IPS-15b (cell line): ENCODE data around the gene PASK.
A peak's percentile ranks its signal among the peaks of the same experiment; 100 is the strongest.
"Not testable (repeated sequence)": the region's sequence is repeated elsewhere in the genome, so short reads cannot be mapped to it uniquely, and the experiment has no call there.

ENCODE experiments used
- H3K27me3 ChIP-seq: one replicate; pipeline ENCODE4 v1.6.1; 2013; ENCODE audit warnings: low read length; ENCODE audit not compliant: control insufficient read depth, insufficient read depth
- H3K36me3 ChIP-seq: one replicate; pipeline ENCODE4 v1.6.1; 2013; ENCODE audit warnings: low read length; ENCODE audit not compliant: control insufficient read depth, insufficient read depth
- H3K4me1 ChIP-seq: one replicate; pipeline ENCODE4 v1.6.1; 2013; ENCODE audit warnings: mild to moderate bottlenecking, low read length; ENCODE audit not compliant: control insufficient read depth, insufficient read depth
- H3K4me3 ChIP-seq: one replicate; pipeline ENCODE4 v1.5.1; 2013; ENCODE audit warnings: low read depth, low read length
- H3K9ac ChIP-seq: one replicate; pipeline ENCODE4 v1.6.1; 2013; ENCODE audit warnings: low read depth, mild to moderate bottlenecking, low read length
- H3K9me3 ChIP-seq: one replicate; pipeline ENCODE4 v1.6.1; 2013; ENCODE audit warnings: mild to moderate bottlenecking, low read length; ENCODE audit not compliant: control insufficient read depth, insufficient read depth

Gene PASK

DNA sequence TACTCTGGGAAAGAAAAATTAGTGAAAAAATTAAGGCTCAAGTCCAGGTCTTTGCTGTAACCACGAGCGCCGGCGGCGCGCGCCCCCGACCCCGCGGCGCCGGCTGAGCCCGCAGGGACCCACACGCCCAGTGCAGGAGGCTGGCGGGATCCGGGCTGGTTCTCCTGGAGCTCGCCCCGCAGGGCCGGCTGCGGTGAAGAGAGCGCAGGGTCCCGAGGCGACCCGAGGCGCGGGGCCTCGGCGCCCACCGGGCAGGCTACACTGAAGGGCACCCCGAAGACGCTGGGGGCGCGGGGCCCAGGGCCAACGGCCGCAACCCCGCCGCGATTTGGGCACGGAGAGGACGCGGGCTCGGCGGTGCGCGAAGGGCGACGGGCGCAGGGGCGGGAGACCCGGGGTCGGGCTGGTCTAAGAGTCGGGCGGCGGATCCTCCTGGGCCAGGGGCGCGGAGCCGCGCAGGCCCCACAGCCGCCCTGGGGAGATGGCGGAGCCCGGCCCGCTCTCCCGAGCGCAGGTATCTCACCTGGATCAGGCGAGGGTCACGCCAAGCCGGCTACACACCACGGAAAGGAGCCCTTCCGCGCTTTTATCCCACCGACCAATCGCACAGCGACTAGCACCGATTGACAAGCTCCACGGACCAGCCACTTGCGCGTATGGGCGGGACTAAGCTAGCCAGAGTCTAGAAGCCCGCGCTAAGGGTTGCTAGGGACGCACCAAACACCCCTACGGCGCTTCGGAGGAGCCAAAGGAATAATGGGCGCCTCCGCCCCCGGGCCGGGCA lies at the start of gene PASK:
Gene PASK (minus strand): TSS at position 582 of the 784 bp plus-strand sequence. CDS start 6,440 bp downstream, outside the sequence.
- Histone ChIP-seq H3K4me1 (no peaks in the 10 kb centered on the region), H3K9me3 (no peaks in the 10 kb centered on the region), H3K4me3 (peak within 1 kb of the TSS; percentile 83), H3K36me3 (no peaks in the 10 kb centered on the region), H3K9ac (peak within 1 kb of the TSS; percentile 79), H3K27me3 (peaks cover 4% of the 10 kb centered on the region)

DNA sequence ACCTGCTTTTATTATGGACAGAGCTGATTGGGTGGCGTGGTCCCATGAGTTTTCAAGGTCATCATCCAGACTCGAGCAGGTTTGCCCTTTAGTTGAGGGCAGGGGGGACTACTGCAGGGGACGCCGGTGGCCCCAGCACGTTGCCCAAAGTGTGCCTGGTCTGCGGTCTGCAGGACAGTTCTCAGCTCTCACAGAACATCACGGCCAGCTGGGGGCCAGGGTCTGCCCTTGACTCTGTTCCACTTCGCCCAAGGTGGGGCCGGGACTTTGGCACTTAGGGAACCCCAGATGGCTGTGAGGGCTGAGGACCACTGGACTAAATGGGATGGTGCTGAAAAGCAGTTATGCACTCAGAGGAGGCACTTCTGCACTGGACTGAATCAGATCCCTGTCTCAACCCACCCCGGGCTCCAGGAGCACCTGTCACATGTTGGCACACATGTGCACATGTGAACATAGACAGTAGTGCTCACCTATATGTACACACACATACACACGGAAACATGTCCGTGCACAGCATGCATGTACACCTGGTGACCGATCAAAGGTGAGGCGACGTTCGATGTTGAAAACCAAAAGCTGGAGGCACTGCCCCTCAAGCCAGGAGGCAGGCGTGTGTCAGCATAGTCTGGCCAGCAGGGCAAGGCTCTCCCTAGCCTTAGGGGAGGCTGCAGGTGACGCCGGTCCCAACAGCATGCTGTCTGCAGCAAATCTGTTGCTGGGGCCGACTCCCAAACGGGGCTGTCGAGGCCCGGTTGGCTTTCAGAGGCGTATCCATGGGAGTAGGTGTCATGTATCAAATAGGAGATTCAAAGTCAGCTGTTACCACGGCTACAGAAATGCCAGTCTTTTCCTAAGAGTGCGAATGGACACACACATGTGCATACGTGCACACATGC lies 49.4 kb upstream of the PASK start:
- Histone ChIP-seq H3K9ac (no peak overlapping the region), H3K36me3 (no peaks in the 10 kb centered on the region), H3K4me3 (no peak overlapping the region), H3K27me3 (no peaks in the 10 kb centered on the region), H3K9me3 (no peaks in the 10 kb centered on the region), H3K4me1 (no peaks in the 10 kb centered on the region)

GRCh38 chr2:241197947-241198346 lies 48.7 kb upstream of the PASK start:
- Histone ChIP-seq H3K4me3 (no peak overlapping the region), H3K36me3 (no peaks in the 10 kb centered on the region), H3K9ac (no peak overlapping the region)

DNA sequence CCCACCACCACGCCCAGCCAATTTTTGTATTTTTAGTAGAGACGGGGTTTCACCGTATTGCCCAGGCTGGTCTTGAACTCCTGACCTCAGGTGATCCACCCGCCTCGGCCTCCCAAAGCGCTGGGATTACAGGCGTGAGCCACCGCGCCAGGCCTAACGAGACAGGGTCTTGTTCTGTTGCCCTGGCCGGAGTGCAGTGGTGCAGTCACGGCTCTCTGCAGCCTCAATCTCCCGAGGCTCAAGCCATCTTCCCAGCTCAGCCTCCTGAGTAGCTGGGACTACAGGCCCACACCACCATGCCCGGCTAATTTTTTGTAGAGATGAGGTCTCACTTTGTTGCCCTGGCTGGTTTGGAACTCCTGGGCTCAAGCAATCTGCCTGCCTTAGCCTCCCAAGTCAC lies 48.0 kb upstream of the PASK start:
- not testable (repeated sequence) for H3K9me3 ChIP-seq, H3K36me3 ChIP-seq, H3K27me3 ChIP-seq, H3K9ac ChIP-seq, H3K4me3 ChIP-seq, H3K4me1 ChIP-seq

More at GRCh38 chr2:241197947-241198346, 48.7 kb upstream of the PASK start:
- H3K9me3 ChIP-seq, result no peaks in the 10 kb centered on the region
- no peaks in the 10 kb centered on the region for H3K27me3 ChIP-seq
- H3K4me1 ChIP-seq, result no peaks in the 10 kb centered on the region

- no peaks in the 10 kb centered on the region for H3K4me1 ChIP-seq
- H3K36me3 ChIP-seq, result no peaks in the 10 kb centered on the region
- H3K27me3 ChIP-seq, result no peaks in the 10 kb centered on the region
- H3K4me3 ChIP-seq, result no peak overlapping the region
- no peaks in the 10 kb centered on the region for H3K9me3 ChIP-seq
- no peak overlapping the region for H3K9ac ChIP-seq
Observed at GRCh38 chr2:241195506-241196130, 46.3 kb upstream of the PASK start.

GRCh38 chr2:241194811-241195210 lies 45.5 kb upstream of the PASK start:
- no peaks in the 10 kb centered on the region for H3K27me3 ChIP-seq
- no peak overlapping the region for H3K4me3 ChIP-seq
- H3K4me1 ChIP-seq, result no peaks in the 10 kb centered on the region
- H3K9ac ChIP-seq, result no peak overlapping the region
- no peaks in the 10 kb centered on the region for H3K9me3 ChIP-seq
- H3K36me3 ChIP-seq, result no peaks in the 10 kb centered on the region

- no peak overlapping the region for H3K9ac ChIP-seq
- H3K9me3 ChIP-seq, result no peaks in the 10 kb centered on the region
- no peak overlapping the region for H3K4me3 ChIP-seq
- no peaks in the 10 kb centered on the region for H3K36me3 ChIP-seq
- no peaks in the 10 kb centered on the region for H3K4me1 ChIP-seq
- H3K27me3 ChIP-seq, result no peaks in the 10 kb centered on the region
Observed at GRCh38 chr2:241193271-241193670, 44.0 kb upstream of the PASK start.

DNA sequence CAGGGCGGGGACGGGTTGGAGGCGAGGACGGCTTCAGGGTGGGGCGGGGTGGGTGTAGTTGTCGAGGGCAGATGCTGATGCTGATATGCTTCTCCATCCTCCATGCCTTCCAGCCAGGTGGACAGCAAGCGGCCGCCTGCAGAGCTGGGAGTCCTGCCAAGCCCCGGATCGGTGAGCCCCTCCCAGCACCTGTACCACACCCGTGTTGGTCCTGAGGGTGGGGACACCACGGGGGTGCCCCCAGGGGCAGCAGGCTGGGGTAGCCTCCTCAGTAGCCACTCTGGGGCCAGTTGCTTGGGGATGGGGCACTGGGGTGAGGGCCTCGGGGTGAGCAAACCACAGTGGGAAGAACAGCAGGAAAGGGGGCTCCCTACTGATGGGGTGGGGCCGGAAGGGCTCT lies 41.8 kb upstream of the PASK start:
- H3K4me1 ChIP-seq, result peaks cover 4% of the 10 kb centered on the region
- no peaks in the 10 kb centered on the region for H3K9me3 ChIP-seq
- no peaks in the 10 kb centered on the region for H3K27me3 ChIP-seq
- H3K36me3 ChIP-seq, result no peaks in the 10 kb centered on the region
- no peak overlapping the region for H3K4me3 ChIP-seq
- no peak overlapping the region for H3K9ac ChIP-seq

- Histone ChIP-seq H3K4me3 (no peak overlapping the region), H3K4me1 (peaks cover 4% of the 10 kb centered on the region), H3K9ac (no peak overlapping the region), H3K36me3 (no peaks in the 10 kb centered on the region), H3K9me3 (no peaks in the 10 kb centered on the region), H3K27me3 (no peaks in the 10 kb centered on the region)
Observed at GRCh38 chr2:241190291-241190981, 41.2 kb upstream of the PASK start.

GRCh38 chr2:241189856-241190201 lies 40.6 kb upstream of the PASK start:
- H3K9me3 ChIP-seq, result no peaks in the 10 kb centered on the region
- no peaks in the 10 kb centered on the region for H3K36me3 ChIP-seq
- no peak overlapping the region for H3K4me3 ChIP-seq
- peaks cover 4% of the 10 kb centered on the region for H3K4me1 ChIP-seq
- H3K27me3 ChIP-seq, result no peaks in the 10 kb centered on the region
- H3K9ac ChIP-seq, result no peak overlapping the region

DNA sequence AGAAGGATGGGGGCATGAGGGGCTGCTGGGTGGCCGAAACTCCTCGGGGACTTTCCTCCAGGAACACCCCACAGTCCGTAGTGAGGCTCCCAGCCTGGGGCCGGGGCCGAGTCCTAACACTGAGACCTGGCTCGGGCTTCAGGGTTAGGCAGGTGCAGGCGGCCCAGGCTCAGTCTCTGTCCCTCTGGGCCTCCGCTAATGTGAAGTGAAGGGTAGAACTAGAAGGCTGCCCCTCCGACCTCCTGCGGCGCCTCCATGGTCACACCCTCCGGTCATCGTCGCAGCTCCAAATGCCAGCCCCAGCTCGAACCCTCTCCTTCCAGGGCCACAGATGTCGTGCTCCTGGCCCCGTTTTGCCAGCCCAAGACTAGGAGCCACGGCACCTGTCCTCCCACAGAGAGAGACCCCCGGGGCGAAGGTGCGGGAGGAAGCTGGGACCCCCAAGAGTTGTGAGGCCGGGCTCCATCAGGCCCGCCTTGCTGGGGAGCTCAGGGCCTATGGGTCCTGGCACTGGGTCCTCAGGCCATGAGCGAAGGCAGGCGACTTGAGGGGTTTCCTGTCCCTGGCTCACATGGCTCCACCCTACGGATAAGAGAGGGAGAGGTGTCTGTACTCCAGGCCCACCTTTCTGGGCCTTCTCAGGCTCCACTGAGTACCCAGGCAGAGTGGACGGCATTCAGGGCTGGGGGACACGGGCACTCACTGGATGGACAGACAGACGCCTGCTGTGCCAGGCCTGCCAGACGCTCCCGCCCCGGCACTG lies 40.0 kb upstream of the PASK start:
- H3K4me1 ChIP-seq, result peaks cover 4% of the 10 kb centered on the region
- H3K36me3 ChIP-seq, result no peaks in the 10 kb centered on the region
- no peaks in the 10 kb centered on the region for H3K9me3 ChIP-seq
- no peaks in the 10 kb centered on the region for H3K27me3 ChIP-seq
- H3K4me3 ChIP-seq, result no peak overlapping the region
- H3K9ac ChIP-seq, result no peak overlapping the region
